Keratinocyte (primary cell): ENCODE results near the gene ARHGAP9.
"Not testable (repeated sequence)": the region's sequence is repeated elsewhere in the genome, so short reads cannot be mapped to it uniquely, and the experiment has no call there.

Source experiments
- EZH2 ChIP-seq: IDR thresholded peaks from one replicate; pipeline ENCODE4 v1.6.1; 2012; ENCODE audit warnings: inconsistent platforms, mild to moderate bottlenecking, low read length, moderate library complexity
- TF ChIP-seq, protein P1 (sequence below), 3 experiments: IDR thresholded peaks in 1 of 3; conservative IDR thresholded peaks in 1 of 3; optimal IDR thresholded peaks in 1 of 3; 2 replicates in 2 of 3; 3 replicates in 1 of 3; pipeline versions ENCODE3 to v1.5.1; 2011; ENCODE audit warnings: low read length in 3 of 3, mild to moderate bottlenecking in 3 of 3, moderate library complexity in 2 of 3, control low read depth in 1 of 3, inconsistent platforms in 1 of 3; ENCODE audit not compliant: insufficient read depth in 2 of 3; ENCODE audit errors: extremely low read depth in 1 of 3

DNA sequence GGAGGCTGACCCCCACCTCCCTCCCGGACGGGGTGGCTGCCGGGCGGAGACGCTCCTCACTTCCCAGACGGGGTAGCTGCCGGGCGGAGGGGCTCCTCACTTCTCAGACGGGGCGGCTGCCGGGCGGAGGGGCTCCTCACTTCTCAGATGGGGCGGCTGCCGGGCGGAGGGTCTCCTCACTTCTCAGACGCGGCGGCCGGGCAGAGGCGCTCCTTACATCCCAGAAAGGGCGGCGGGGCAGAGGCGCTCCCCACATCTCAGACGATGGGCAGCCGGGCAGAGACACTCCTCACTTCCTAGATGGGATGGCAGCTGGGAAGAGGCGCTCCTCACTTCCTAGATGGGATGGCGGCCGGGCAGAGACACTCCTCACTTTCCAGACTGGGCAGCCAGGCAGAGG, 28.1 kb upstream of the ARHGAP9 start:
- TF ChIP-seq, protein P1, sequence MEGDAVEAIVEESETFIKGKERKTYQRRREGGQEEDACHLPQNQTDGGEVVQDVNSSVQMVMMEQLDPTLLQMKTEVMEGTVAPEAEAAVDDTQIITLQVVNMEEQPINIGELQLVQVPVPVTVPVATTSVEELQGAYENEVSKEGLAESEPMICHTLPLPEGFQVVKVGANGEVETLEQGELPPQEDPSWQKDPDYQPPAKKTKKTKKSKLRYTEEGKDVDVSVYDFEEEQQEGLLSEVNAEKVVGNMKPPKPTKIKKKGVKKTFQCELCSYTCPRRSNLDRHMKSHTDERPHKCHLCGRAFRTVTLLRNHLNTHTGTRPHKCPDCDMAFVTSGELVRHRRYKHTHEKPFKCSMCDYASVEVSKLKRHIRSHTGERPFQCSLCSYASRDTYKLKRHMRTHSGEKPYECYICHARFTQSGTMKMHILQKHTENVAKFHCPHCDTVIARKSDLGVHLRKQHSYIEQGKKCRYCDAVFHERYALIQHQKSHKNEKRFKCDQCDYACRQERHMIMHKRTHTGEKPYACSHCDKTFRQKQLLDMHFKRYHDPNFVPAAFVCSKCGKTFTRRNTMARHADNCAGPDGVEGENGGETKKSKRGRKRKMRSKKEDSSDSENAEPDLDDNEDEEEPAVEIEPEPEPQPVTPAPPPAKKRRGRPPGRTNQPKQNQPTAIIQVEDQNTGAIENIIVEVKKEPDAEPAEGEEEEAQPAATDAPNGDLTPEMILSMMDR (optimal IDR thresholded peaks at IDR 0.05 in 1 of 3, IDR thresholded peaks at IDR 0.05 in 1 of 3, conservative IDR thresholded peaks at IDR 0.05 in 1 of 3; ENCODE audit: extremely low read depth in 1 of 3, insufficient read depth in 2 of 3, low read length in 3 of 3) = not testable (repeated sequence)
- not testable (repeated sequence) for TF ChIP-seq EZH2
